Measurements from ENCODE around the gene TRHDE.
A peak's percentile ranks its signal among the peaks of the same experiment; 100 is the strongest.

TRHDE gene

DNA sequence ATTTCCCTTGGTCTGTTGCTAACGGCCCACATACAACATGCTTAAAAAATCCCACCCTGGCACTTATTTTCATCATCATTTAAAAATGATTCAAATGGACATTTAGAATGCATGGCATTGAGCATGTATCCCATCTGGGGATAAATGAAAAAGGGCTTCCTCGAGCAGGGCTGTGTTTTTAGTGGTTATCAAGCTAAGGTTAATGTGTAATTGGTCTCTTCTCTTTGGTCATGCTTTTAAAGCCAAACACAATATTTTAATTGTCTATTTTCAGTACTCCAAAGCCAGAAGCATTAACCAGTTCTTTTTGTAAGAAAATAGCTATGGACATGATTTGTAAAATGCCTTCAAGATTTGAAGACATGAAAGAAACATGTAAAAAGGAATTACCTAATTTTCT, 1.9 kb upstream of the TRHDE start:
- H3K23ac ChIP-seq (ENCODE audit: low read length): no peak overlapping the region
- no peak overlapping the region for H4K8ac ChIP-seq (ENCODE audit: low read depth, low read length)
- no peak overlapping the region for H4K12ac ChIP-seq (ENCODE audit: low read depth, low read length)
- no peak overlapping the region for H3K9ac ChIP-seq (ENCODE audit: low read length)
- H4K91ac ChIP-seq (ENCODE audit: low read depth, low read length): no peak overlapping the region
- H3K14ac ChIP-seq (ENCODE audit: low read length): no peak overlapping the region
- no peak overlapping the region for H3K4me3 ChIP-seq (ENCODE audit: low read depth, low read length)
- H3K9me3 ChIP-seq (ENCODE audit: insufficient read depth, low read depth, low read length): peaks cover 2% of the 10 kb centered on the region
- no CpG with 5 or more reads among the region's 2 CpGs for WGBS (ENCODE audit: extremely low coverage, insufficient coverage, insufficient read length)
- H3K27ac ChIP-seq (ENCODE audit: low read depth, low read length): no peak overlapping the region
- no peak for DNase-seq
- peaks cover 2% of the 10 kb centered on the region for H3K79me2 ChIP-seq (ENCODE audit: control insufficient read depth, insufficient read depth, low read length, poor library complexity)
- H3K79me1 ChIP-seq (ENCODE audit: low read length): peaks cover 5% of the 10 kb centered on the region
- H3K27me3 ChIP-seq (ENCODE audit: insufficient read depth, low read length): peaks cover 15% of the 10 kb centered on the region
- H3K4me2 ChIP-seq (ENCODE audit: low read length): peak overlapping the region; percentile 2
- no peak overlapping the region for H3K4ac ChIP-seq (ENCODE audit: low read depth, low read length)
- H2BK120ac ChIP-seq (ENCODE audit: insufficient read depth, low read length, poor library complexity): no peak overlapping the region
- H3K36me3 ChIP-seq (ENCODE audit: control insufficient read depth in 1 of 2, insufficient read depth in 2 of 2, low read length in 2 of 2): no peaks in the 10 kb centered on the region
- H2BK12ac ChIP-seq (ENCODE audit: low read length): no peak overlapping the region
- H2AFZ ChIP-seq (ENCODE audit: insufficient read depth, low read length, poor library complexity): no peak overlapping the region
- no peak overlapping the region for H2BK5ac ChIP-seq (ENCODE audit: low read depth, low read length, poor library complexity)
- H3K18ac ChIP-seq (ENCODE audit: low read length): no peak overlapping the region
- H3K4me1 ChIP-seq (ENCODE audit: control insufficient read depth in 1 of 2, insufficient read depth in 2 of 2, low read length in 2 of 2): peaks cover 6 to 10% of the 10 kb centered on the region in 2 experiments
- H2AK5ac ChIP-seq (ENCODE audit: low read length): no peak overlapping the region

DNA sequence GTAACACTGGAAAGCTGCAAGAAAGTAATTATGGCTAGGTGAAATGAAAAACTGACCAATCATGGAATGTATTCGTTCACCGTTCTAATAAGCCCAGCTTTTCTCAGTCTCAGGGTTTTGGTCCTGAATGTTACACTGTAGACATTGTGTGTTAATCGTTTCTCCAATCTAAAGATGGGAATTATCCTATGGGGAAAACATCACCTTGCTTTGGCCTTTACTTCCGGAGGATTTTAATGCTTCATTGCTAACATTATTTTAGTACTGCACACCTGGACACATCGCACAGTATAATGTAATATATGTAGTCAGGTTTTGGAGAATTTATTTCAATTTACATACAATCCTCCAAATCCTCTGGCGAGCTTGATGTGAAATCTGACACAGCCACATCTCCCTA, 1.2 kb upstream of the TRHDE start:
- no CpG with 5 or more reads among the region's 6 CpGs for WGBS (ENCODE audit: extremely low coverage, insufficient coverage, insufficient read length)

DNA sequence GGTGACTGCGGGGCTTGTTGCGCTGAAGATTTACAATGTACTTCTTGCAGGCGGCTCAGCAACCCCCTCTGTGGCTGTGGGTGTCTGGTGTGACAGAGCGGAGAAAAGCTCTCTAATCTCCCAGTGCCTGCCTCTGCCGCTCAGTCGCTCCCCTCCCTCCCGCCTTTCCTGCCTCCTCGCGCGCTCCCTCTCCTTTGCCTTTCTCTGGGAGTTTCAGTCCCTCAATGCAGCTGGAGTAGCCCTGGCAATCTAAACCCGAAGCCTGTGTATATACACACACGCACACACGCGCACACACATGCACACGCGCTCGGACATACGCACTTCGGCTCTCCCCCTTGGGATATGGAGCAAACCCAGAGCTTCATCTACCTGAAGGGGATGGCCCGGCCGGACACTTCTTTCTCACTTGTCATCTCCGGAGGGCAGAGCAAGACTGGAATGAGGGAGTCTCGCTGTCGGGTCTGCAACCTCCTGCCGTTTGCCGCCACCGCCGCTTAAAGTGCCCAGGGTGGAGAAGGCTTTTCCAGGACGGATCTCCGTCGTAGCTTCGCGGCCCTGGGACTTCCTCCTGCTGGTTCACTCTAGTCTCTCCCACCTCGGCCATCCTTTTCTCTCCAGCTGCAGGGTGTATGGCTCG, 599 bp upstream of the TRHDE start:
- peak overlapping the region; percentile 97 for H3K4me2 ChIP-seq (ENCODE audit: low read length)
- H3K14ac ChIP-seq (ENCODE audit: low read length): peak overlapping the region; percentile 5
- peaks cover 15% of the 10 kb centered on the region for H3K27me3 ChIP-seq (ENCODE audit: insufficient read depth, low read length)

More for the DNA sequence above, 1.2 kb upstream of the TRHDE start:
- H3K9ac ChIP-seq (ENCODE audit: low read length): no peak overlapping the region
- no peak overlapping the region for H3K4ac ChIP-seq (ENCODE audit: low read depth, low read length)
- H2AFZ ChIP-seq (ENCODE audit: insufficient read depth, low read length, poor library complexity): no peak overlapping the region
- H3K9me3 ChIP-seq (ENCODE audit: insufficient read depth, low read depth, low read length): peaks cover 2% of the 10 kb centered on the region
- H2BK5ac ChIP-seq (ENCODE audit: low read depth, low read length, poor library complexity): no peak overlapping the region
- peaks cover 2% of the 10 kb centered on the region for H3K79me2 ChIP-seq (ENCODE audit: control insufficient read depth, insufficient read depth, low read length, poor library complexity)
- H3K79me1 ChIP-seq (ENCODE audit: low read length): peaks cover 5% of the 10 kb centered on the region
- H2BK120ac ChIP-seq (ENCODE audit: insufficient read depth, low read length, poor library complexity): no peak overlapping the region
- H2AK5ac ChIP-seq (ENCODE audit: low read length): no peak overlapping the region
- no peak for DNase-seq
- H3K36me3 ChIP-seq (ENCODE audit: control insufficient read depth in 1 of 2, insufficient read depth in 2 of 2, low read length in 2 of 2): no peaks in the 10 kb centered on the region
- no peak overlapping the region for H3K18ac ChIP-seq (ENCODE audit: low read length)
- peaks cover 6 to 10% of the 10 kb centered on the region in 2 experiments for H3K4me1 ChIP-seq (ENCODE audit: control insufficient read depth in 1 of 2, insufficient read depth in 2 of 2, low read length in 2 of 2)
- no peak overlapping the region for H3K14ac ChIP-seq (ENCODE audit: low read length)
- no peak overlapping the region for H3K23ac ChIP-seq (ENCODE audit: low read length)
- peaks cover 15% of the 10 kb centered on the region for H3K27me3 ChIP-seq (ENCODE audit: insufficient read depth, low read length)
- H4K8ac ChIP-seq (ENCODE audit: low read depth, low read length): no peak overlapping the region
- peak overlapping the region; percentile 97 for H3K4me2 ChIP-seq (ENCODE audit: low read length)
- no peak overlapping the region for H3K4me3 ChIP-seq (ENCODE audit: low read depth, low read length)
- H3K27ac ChIP-seq (ENCODE audit: low read depth, low read length): no peak overlapping the region
- H4K12ac ChIP-seq (ENCODE audit: low read depth, low read length): no peak overlapping the region
- no peak overlapping the region for H2BK12ac ChIP-seq (ENCODE audit: low read length)
- no peak overlapping the region for H4K91ac ChIP-seq (ENCODE audit: low read depth, low read length)

DNA sequence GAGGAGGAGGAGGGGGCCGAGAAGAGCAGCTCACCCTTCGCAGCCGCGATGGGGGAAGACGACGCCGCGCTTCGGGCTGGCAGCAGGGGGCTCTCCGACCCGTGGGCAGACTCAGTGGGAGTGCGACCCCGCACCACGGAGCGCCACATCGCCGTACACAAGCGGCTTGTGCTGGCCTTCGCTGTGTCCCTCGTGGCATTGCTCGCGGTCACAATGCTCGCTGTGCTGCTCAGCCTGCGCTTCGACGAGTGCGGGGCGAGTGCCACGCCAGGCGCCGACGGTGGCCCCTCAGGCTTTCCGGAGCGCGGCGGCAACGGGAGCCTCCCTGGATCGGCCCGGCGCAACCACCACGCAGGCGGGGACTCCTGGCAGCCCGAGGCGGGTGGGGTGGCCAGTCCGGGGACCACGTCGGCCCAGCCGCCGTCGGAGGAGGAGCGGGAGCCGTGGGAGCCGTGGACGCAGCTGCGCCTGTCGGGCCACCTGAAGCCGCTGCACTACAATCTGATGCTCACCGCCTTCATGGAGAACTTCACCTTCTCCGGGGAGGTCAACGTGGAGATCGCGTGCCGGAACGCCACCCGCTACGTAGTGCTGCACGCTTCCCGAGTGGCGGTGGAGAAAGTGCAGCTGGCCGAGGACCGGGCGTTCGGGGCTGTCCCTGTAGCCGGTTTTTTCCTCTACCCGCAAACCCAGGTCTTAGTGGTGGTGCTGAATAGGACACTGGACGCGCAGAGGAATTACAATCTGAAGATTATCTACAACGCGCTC, 745 bp downstream of the TRHDE start:
- peak in 1 of 2 donors; percentile 28 for DNase-seq
- peaks cover 6 to 10% of the 10 kb centered on the region in 2 experiments for H3K4me1 ChIP-seq (ENCODE audit: control insufficient read depth in 1 of 2, insufficient read depth in 2 of 2, low read length in 2 of 2)
- no peaks in the 10 kb centered on the region for H3K36me3 ChIP-seq (ENCODE audit: control insufficient read depth in 1 of 2, insufficient read depth in 2 of 2, low read length in 2 of 2)
- peak overlapping the region; percentile 75 for H3K4me3 ChIP-seq (ENCODE audit: low read depth, low read length)
- H3K79me1 ChIP-seq (ENCODE audit: low read length): peaks cover 5% of the 10 kb centered on the region
- H3K23ac ChIP-seq (ENCODE audit: low read length): no peak overlapping the region
- no peak overlapping the region for H2BK12ac ChIP-seq (ENCODE audit: low read length)
- H3K9me3 ChIP-seq (ENCODE audit: insufficient read depth, low read depth, low read length): peaks cover 2% of the 10 kb centered on the region
- no peak overlapping the region for H2BK120ac ChIP-seq (ENCODE audit: insufficient read depth, low read length, poor library complexity)
- peak overlapping the region; percentile 51 for H2AFZ ChIP-seq (ENCODE audit: insufficient read depth, low read length, poor library complexity)
- no peak overlapping the region for H3K9ac ChIP-seq (ENCODE audit: low read length)
- WGBS (ENCODE audit: extremely low coverage, insufficient coverage, insufficient read length): no CpG with 5 or more reads among the region's 79 CpGs
- no peak overlapping the region for H2BK5ac ChIP-seq (ENCODE audit: low read depth, low read length, poor library complexity)
- peak overlapping the region; percentile 20 for H3K14ac ChIP-seq (ENCODE audit: low read length)
- no peak overlapping the region for H2AK5ac ChIP-seq (ENCODE audit: low read length)
- no peak overlapping the region for H3K27ac ChIP-seq (ENCODE audit: low read depth, low read length)
- peaks cover 2% of the 10 kb centered on the region for H3K79me2 ChIP-seq (ENCODE audit: control insufficient read depth, insufficient read depth, low read length, poor library complexity)
- H4K8ac ChIP-seq (ENCODE audit: low read depth, low read length): peak overlapping the region; percentile 14
- no peak overlapping the region for H4K91ac ChIP-seq (ENCODE audit: low read depth, low read length)
- H3K4ac ChIP-seq (ENCODE audit: low read depth, low read length): no peak overlapping the region
- H3K27me3 ChIP-seq (ENCODE audit: insufficient read depth, low read length): peaks cover 15% of the 10 kb centered on the region
- no peak overlapping the region for H4K12ac ChIP-seq (ENCODE audit: low read depth, low read length)
- H3K18ac ChIP-seq (ENCODE audit: low read length): peak overlapping the region; percentile 23
- peak overlapping the region; percentile 97 for H3K4me2 ChIP-seq (ENCODE audit: low read length)

More for the DNA sequence above, 599 bp upstream of the TRHDE start:
- Histone ChIP-seq H3K4me3 (ENCODE audit: low read depth, low read length) (peak overlapping the region; percentile 75), H3K9me3 (ENCODE audit: insufficient read depth, low read depth, low read length) (peaks cover 2% of the 10 kb centered on the region), H2AK5ac (ENCODE audit: low read length) (no peak overlapping the region), H3K36me3 (ENCODE audit: control insufficient read depth in 1 of 2, insufficient read depth in 2 of 2, low read length in 2 of 2) (no peaks in the 10 kb centered on the region), H3K23ac (ENCODE audit: low read length) (no peak overlapping the region), H4K91ac (ENCODE audit: low read depth, low read length) (no peak overlapping the region), H4K8ac (ENCODE audit: low read depth, low read length) (no peak overlapping the region), H3K9ac (ENCODE audit: low read length) (peak overlapping the region; percentile 42), H3K27ac (ENCODE audit: low read depth, low read length) (peak overlapping the region; percentile 20), H2BK12ac (ENCODE audit: low read length) (no peak overlapping the region), H3K18ac (ENCODE audit: low read length) (no peak overlapping the region), H2BK5ac (ENCODE audit: low read depth, low read length, poor library complexity) (no peak overlapping the region), H4K12ac (ENCODE audit: low read depth, low read length) (no peak overlapping the region), H2AFZ (ENCODE audit: insufficient read depth, low read length, poor library complexity) (peak overlapping the region; percentile 55), H2BK120ac (ENCODE audit: insufficient read depth, low read length, poor library complexity) (no peak overlapping the region), H3K79me2 (ENCODE audit: control insufficient read depth, insufficient read depth, low read length, poor library complexity) (peaks cover 2% of the 10 kb centered on the region), H3K79me1 (ENCODE audit: low read length) (peaks cover 5% of the 10 kb centered on the region), H3K4me1 (ENCODE audit: control insufficient read depth in 1 of 2, insufficient read depth in 2 of 2, low read length in 2 of 2) (peaks cover 6 to 10% of the 10 kb centered on the region in 2 experiments), H3K4ac (ENCODE audit: low read depth, low read length) (no peak overlapping the region)
- no CpG with 5 or more reads among the region's 35 CpGs for WGBS (ENCODE audit: extremely low coverage, insufficient coverage, insufficient read length)
- DNase-seq: peak in 1 of 2 donors; percentile 32

All from trophoblast cell (in vitro differentiated cells and primary cell).